ENCODE measurements around the gene HSD17B10.

GRCh38 chrX:53433651-53434639 is at the start of gene HSD17B10:
- TF ChIP-seq, protein P1, sequence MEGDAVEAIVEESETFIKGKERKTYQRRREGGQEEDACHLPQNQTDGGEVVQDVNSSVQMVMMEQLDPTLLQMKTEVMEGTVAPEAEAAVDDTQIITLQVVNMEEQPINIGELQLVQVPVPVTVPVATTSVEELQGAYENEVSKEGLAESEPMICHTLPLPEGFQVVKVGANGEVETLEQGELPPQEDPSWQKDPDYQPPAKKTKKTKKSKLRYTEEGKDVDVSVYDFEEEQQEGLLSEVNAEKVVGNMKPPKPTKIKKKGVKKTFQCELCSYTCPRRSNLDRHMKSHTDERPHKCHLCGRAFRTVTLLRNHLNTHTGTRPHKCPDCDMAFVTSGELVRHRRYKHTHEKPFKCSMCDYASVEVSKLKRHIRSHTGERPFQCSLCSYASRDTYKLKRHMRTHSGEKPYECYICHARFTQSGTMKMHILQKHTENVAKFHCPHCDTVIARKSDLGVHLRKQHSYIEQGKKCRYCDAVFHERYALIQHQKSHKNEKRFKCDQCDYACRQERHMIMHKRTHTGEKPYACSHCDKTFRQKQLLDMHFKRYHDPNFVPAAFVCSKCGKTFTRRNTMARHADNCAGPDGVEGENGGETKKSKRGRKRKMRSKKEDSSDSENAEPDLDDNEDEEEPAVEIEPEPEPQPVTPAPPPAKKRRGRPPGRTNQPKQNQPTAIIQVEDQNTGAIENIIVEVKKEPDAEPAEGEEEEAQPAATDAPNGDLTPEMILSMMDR (conservative IDR thresholded peaks at IDR 0.05; ENCODE audit: low read depth, low read length): no peak
- no peak for TF ChIP-seq EZH2 (IDR thresholded peaks at IDR 0.05; ENCODE audit: borderline replicate concordance, low read depth, low read length, poor library complexity, severe bottlenecking)

All from A673 (cell line).